Endothelial cell of umbilical vein (primary cell): ENCODE data around the gene TFDP1. TPM values are rescaled to one million over a fixed set of nuclear protein-coding genes. Genes with fewer than 3 reads are reported as not detected.

ENCODE experiments used
- BruUV-seq: library from RNA; stranded (reverse); fragments of 400-500 nt; replicated peaks from 2 replicates; lab custom pipeline; 2021; lab: Mats Ljungman, UMichigan
- CTCF ChIA-PET: fragments of 300-600, 350-600 bp; sonication (Branson Sonifier 250); formaldehyde crosslinking; loops from one replicate; lab custom pipeline; 2021; ENCODE audit warnings: antibody characterized with exemption, inconsistent platforms; lab: Charles Lee
- POLR2A ChIA-PET: fragments of 300-600, 350-600 bp; sonication (Branson Sonifier 250); formaldehyde crosslinking; loops from one replicate; lab custom pipeline; 2021; ENCODE audit warnings: antibody characterized with exemption, inconsistent platforms; lab: Charles Lee
- DNase-seq: peaks from one replicate; pipeline ENCODE4 v3.0.0-alpha.2; 2011; ENCODE audit warnings: low read depth, low spot score
- FAIRE-seq: peaks from 2 replicates; lab custom pipeline; 2011; peaks lifted over from hg19 to GRCh38; lab: Jason Lieb, UNC
- H2AFZ ChIP-seq: 2 replicates; pipeline ENCODE4 v1.6.0; 2012; ENCODE audit warnings: low read depth, low read length, control low read depth, inconsistent platforms
- H3K27ac ChIP-seq: 2 replicates; pipeline ENCODE4 v1.5.1; 2011; ENCODE audit warnings: low read depth, mild to moderate bottlenecking, control low read depth, low read length, moderate library complexity; ENCODE audit not compliant: insufficient read depth
- H3K27me3 ChIP-seq, 2 experiments: 2 replicates each; pipeline versions ENCODE4 v1.6.0 to v1.6.1; 2011; ENCODE audit warnings: low read length in 2 of 2, mixed read lengths in 1 of 2; ENCODE audit not compliant: control insufficient read depth in 2 of 2, insufficient read depth in 2 of 2
- H3K36me3 ChIP-seq, 2 experiments: 2 replicates in 1 of 2; 3 replicates in 1 of 2; pipeline ENCODE4 v1.5.1; 2011; ENCODE audit warnings: low read length in 2 of 2, mild to moderate bottlenecking in 1 of 2, moderate library complexity in 1 of 2; ENCODE audit not compliant: control insufficient read depth in 2 of 2, insufficient read depth in 2 of 2; ENCODE audit errors: extremely low read depth in 1 of 2
- H3K4me1 ChIP-seq: 3 replicates; pipeline ENCODE4 v1.5.1; 2011; ENCODE audit warnings: mild to moderate bottlenecking, low read length; ENCODE audit not compliant: control insufficient read depth, insufficient read depth; ENCODE audit errors: extremely low read depth
- H3K4me2 ChIP-seq: 2 replicates; pipeline ENCODE4 v1.6.1; 2011; ENCODE audit warnings: low read length, control low read depth, mixed read lengths; ENCODE audit not compliant: insufficient read depth
- H3K4me3 ChIP-seq, 3 experiments: fragments of 200-600 bp in 1 of 3; sonication (generic), shearing (Covaris generic) in 1 of 3; replicated peaks in 1 of 3; 2 replicates each; pipeline ENCODE4 v1.5.1; 2011 to 2016; ENCODE audit warnings: control low read depth in 3 of 3, low read length in 3 of 3, mild to moderate bottlenecking in 2 of 3, inconsistent platforms in 1 of 3, low read depth in 1 of 3, moderate library complexity in 1 of 3; ENCODE audit not compliant: insufficient read depth in 1 of 3
- H3K79me2 ChIP-seq: 2 replicates; pipeline ENCODE4 v1.6.0; 2012; ENCODE audit warnings: low read length, inconsistent platforms; ENCODE audit not compliant: control insufficient read depth, insufficient read depth
- H3K9ac ChIP-seq: replicated peaks from 2 replicates; pipeline ENCODE3; 2011; ENCODE audit warnings: low read length, control low read depth; ENCODE audit not compliant: insufficient read depth; ENCODE audit errors: extremely low read depth
- H3K9me1 ChIP-seq: replicated peaks from 3 replicates; pipeline ENCODE4 v1.6.0; 2011; ENCODE audit warnings: mild to moderate bottlenecking, low read length; ENCODE audit not compliant: control insufficient read depth, insufficient read depth; ENCODE audit errors: extremely low read depth
- H3K9me3 ChIP-seq: replicated peaks from 2 replicates; pipeline ENCODE4 v1.5.1; 2012; ENCODE audit warnings: low read length, inconsistent platforms; ENCODE audit not compliant: control insufficient read depth, insufficient read depth
- H4K20me1 ChIP-seq: replicated peaks from 2 replicates; pipeline ENCODE3; 2011; ENCODE audit warnings: mild to moderate bottlenecking, low read length; ENCODE audit not compliant: control insufficient read depth, insufficient read depth; ENCODE audit errors: extremely low read depth
- CTCF ChIP-seq, 2 donors: IDR thresholded peaks; 1 replicate in 1 of 2; 2 replicates in 1 of 2; pipeline ENCODE4 v1.5.1; 2011; ENCODE audit warnings: low read length in 2 of 2, mild to moderate bottlenecking in 2 of 2, moderate library complexity in 2 of 2, control low read depth in 1 of 2, inconsistent platforms in 1 of 2, low read depth in 1 of 2; ENCODE audit not compliant: insufficient read depth in 1 of 2; ENCODE audit errors: extremely low read depth in 1 of 2
- EZH2 ChIP-seq: IDR thresholded peaks from 2 replicates; pipeline ENCODE4 v1.6.1; 2012; ENCODE audit warnings: borderline replicate concordance, low read depth, mild to moderate bottlenecking, moderate library complexity, low read length, inconsistent platforms; ENCODE audit not compliant: severe bottlenecking
- FOS ChIP-seq: IDR thresholded peaks from 2 replicates; pipeline ENCODE4 v1.6.1; 2011; ENCODE audit warnings: mild to moderate bottlenecking, low read length, moderate library complexity, borderline replicate concordance; ENCODE audit not compliant: insufficient read depth
- GATA2 ChIP-seq: IDR thresholded peaks from 2 replicates; pipeline ENCODE4 v1.7.0; 2011; ENCODE audit warnings: low read depth, mild to moderate bottlenecking, moderate library complexity, mixed read lengths, low read length; ENCODE audit not compliant: insufficient read length, insufficient read depth
- JUN ChIP-seq: IDR thresholded peaks from 2 replicates; pipeline ENCODE4 v1.6.1; 2011; ENCODE audit warnings: borderline replicate concordance, low read depth; ENCODE audit not compliant: insufficient read length, insufficient read depth
- MAX ChIP-seq: IDR thresholded peaks from 2 replicates; pipeline ENCODE4 v1.6.1; 2011; ENCODE audit not compliant: insufficient read depth, insufficient read length
- MYC ChIP-seq: IDR thresholded peaks from one replicate; pipeline ENCODE4 v1.6.1; 2011; ENCODE audit warnings: mild to moderate bottlenecking, low read depth, low read length
- POLR2A ChIP-seq: IDR thresholded peaks from 2 replicates; pipeline ENCODE4 v1.6.1; 2012; ENCODE audit warnings: low read depth, mild to moderate bottlenecking, control low read depth, low read length
- POLR2AphosphoS5 ChIP-seq: IDR thresholded peaks from 2 replicates; pipeline ENCODE4 v1.6.1; 2012; ENCODE audit warnings: low read depth, mild to moderate bottlenecking, control low read depth, low read length, moderate library complexity; ENCODE audit not compliant: insufficient read depth
- dilution Hi-C: fragments of 300-500 bp; cut with MboI; formaldehyde crosslinking; loops from one replicate; pipeline ENCODE4 v1.15.0; 2019; ENCODE audit warnings: low sequenced_read_pairs; ENCODE audit not compliant: extremely low pct_ligation_motif_present
- intact Hi-C: fragments of 100-400 bp; cut with micrococcal nuclease; formaldehyde crosslinking; loops from one replicate; pipeline ENCODE4 v1.10.0; 2022
- polyA plus RNA-seq, 4 experiments: library from polyadenylated mRNA; depleted of rRNA in 3 of 4; stranded (reverse) in 3 of 4; unstranded in 1 of 4; fragments of >200 nt; gene quantifications; 2 replicates each; pipeline versions ENCODE4 v1.2.1 to v1.2.3, GENCODE V29; 2011 to 2012; ENCODE audit warnings: missing spikeins in 1 of 4
- total RNA-seq: library from RNA; stranded (reverse); gene quantifications from 2 replicates; pipeline ENCODE4 v1.2.3, GENCODE V29; 2021

TFDP1 gene
- total and polyA plus RNA-seq, 2 donors (not counting 3 experiments of a cell fraction or from before 2014, with no cell fraction given) = 64.3 to 137 TPM

GRCh38 chr13:113546571-113547237 lies 37.8 kb upstream of the TFDP1 start:
- peak; percentile 83 for FAIRE-seq
- no peak overlapping the region for H2AFZ ChIP-seq
- no peak overlapping the region for H3K4me3 ChIP-seq
- no TSS peak for BruUV-seq
- no peaks in the 10 kb centered on the region for H3K9me3 ChIP-seq
- TF ChIP-seq MYC (no peak), EZH2 (no peak), POLR2AphosphoS5 (no peak), MAX (no peak), CTCF (IDR thresholded peaks at IDR 0.05; ENCODE audit: extremely low read depth in 1 of 2, insufficient read depth in 1 of 2, low read depth in 1 of 2, low read length in 2 of 2) (no peak), JUN (no peak), GATA2 (no peak), POLR2A (no peak), FOS (no peak)
- H3K9ac ChIP-seq = peak overlapping the region; percentile 52
- ChIA-PET CTCF (interaction anchor here (1.3 to 5.3 kb wide), 3 partner anchors 12 to 88 kb away, joined by 4 to 45 read pairs (median 6); no protein-coding TSS in a partner anchor), POLR2A (interaction anchor here (0.6 kb wide), 1 partner anchor 57 kb away, joined by 3 read pairs; no protein-coding TSS in a partner anchor)
- intact Hi-C loops = loop anchor here (2.0 kb wide), 2 partner anchors 38 to 56 kb away; partner anchors contain the start of genes DCUN1D2 and TFDP1
- H3K27ac ChIP-seq = peak overlapping the region; percentile 78
- peaks cover 3 to 15% of the 10 kb centered on the region in 2 experiments for H3K36me3 ChIP-seq
- H4K20me1 ChIP-seq = no peaks in the 10 kb centered on the region
- H3K4me1 ChIP-seq = peaks cover 30% of the 10 kb centered on the region
- no peaks in the 10 kb centered on the region for H3K9me1 ChIP-seq
- H3K4me2 ChIP-seq = peak overlapping the region; percentile 30
- H3K79me2 ChIP-seq = peaks cover 41% of the 10 kb centered on the region
- no peaks in the 10 kb centered on the region for H3K27me3 ChIP-seq
- dilution Hi-C loops = no loop called here
- peak; percentile 73 for DNase-seq
